H9 (cell line): Measurements from ENCODE around the gene PTGES2. TPM values are rescaled to one million over a fixed set of nuclear protein-coding genes. Genes with fewer than 3 reads are reported as not detected.

Experiments
- DNase-seq: peaks from one replicate; pipeline ENCODE4 v3.0.0-alpha.2; 2017
- H2AFZ ChIP-seq: one replicate; pipeline ENCODE4 v1.6.1; 2013; ENCODE audit warnings: mild to moderate bottlenecking, low read length, control low read depth, moderate library complexity
- H2AK5ac ChIP-seq: 2 replicates; pipeline ENCODE4 v1.6.1; 2013; ENCODE audit warnings: low read length, control low read depth, mixed read lengths; ENCODE audit not compliant: insufficient read length
- H2BK120ac ChIP-seq: one replicate; pipeline ENCODE4 v1.6.1; 2013; ENCODE audit warnings: low read depth, mild to moderate bottlenecking, low read length, control low read depth, inconsistent platforms; ENCODE audit not compliant: poor library complexity, severe bottlenecking
- H2BK12ac ChIP-seq: 2 replicates; pipeline ENCODE4 v1.6.1; 2013; ENCODE audit warnings: low read length, control low read depth, mixed read lengths, low read depth; ENCODE audit not compliant: insufficient read length
- H2BK15ac ChIP-seq: 2 replicates; pipeline ENCODE4 v1.6.1; 2013; ENCODE audit warnings: low read depth, low read length, control low read depth
- H2BK20ac ChIP-seq: one replicate; pipeline ENCODE4 v1.6.1; 2013; ENCODE audit warnings: low read depth, mild to moderate bottlenecking, low read length, control low read depth, inconsistent platforms; ENCODE audit not compliant: poor library complexity, severe bottlenecking
- H2BK5ac ChIP-seq: 2 replicates; pipeline ENCODE4 v1.6.1; 2013; ENCODE audit warnings: low read length, control low read depth, mixed read lengths; ENCODE audit not compliant: insufficient read length
- H3K14ac ChIP-seq: 2 replicates; pipeline ENCODE4 v1.6.1; 2013; ENCODE audit warnings: low read length, control low read depth; ENCODE audit not compliant: insufficient read depth
- H3K18ac ChIP-seq: 2 replicates; pipeline ENCODE4 v1.6.1; 2013; ENCODE audit warnings: low read depth, mild to moderate bottlenecking, mixed read lengths, low read length, control low read depth; ENCODE audit not compliant: insufficient read length
- H3K23ac ChIP-seq: 2 replicates; pipeline ENCODE4 v1.6.1; 2013; ENCODE audit warnings: low read length, control low read depth, mixed read lengths, low read depth; ENCODE audit not compliant: insufficient read length
- H3K23me2 ChIP-seq: 2 replicates; pipeline ENCODE4 v1.6.1; 2013; ENCODE audit warnings: low read depth, mild to moderate bottlenecking, mixed read lengths, low read length, control low read depth; ENCODE audit not compliant: insufficient read length, poor library complexity, severe bottlenecking
- H3K27ac ChIP-seq: 2 replicates; pipeline ENCODE4 v1.5.1; 2013; ENCODE audit warnings: low read length, control low read depth, mixed read lengths, low read depth; ENCODE audit not compliant: insufficient read length
- H3K27me3 ChIP-seq: 2 replicates; pipeline ENCODE4 v1.6.1; 2013; ENCODE audit warnings: low read length, control low read depth, inconsistent platforms; ENCODE audit not compliant: insufficient read depth
- H3K4ac ChIP-seq: 2 replicates; pipeline ENCODE4 v1.6.1; 2013; ENCODE audit warnings: low read depth, mild to moderate bottlenecking, control low read depth, inconsistent platforms, low read length, moderate library complexity
- H3K4me1 ChIP-seq: 2 replicates; pipeline ENCODE4 v1.6.1; 2013; ENCODE audit warnings: low read length, control low read depth, inconsistent platforms; ENCODE audit not compliant: insufficient read depth
- H3K4me2 ChIP-seq: 2 replicates; pipeline ENCODE4 v1.6.1; 2013; ENCODE audit warnings: low read length, control low read depth, mixed read lengths; ENCODE audit not compliant: insufficient read length, insufficient read depth
- H3K56ac ChIP-seq: 2 replicates; pipeline ENCODE4 v1.6.1; 2013; ENCODE audit warnings: low read depth, mild to moderate bottlenecking, mixed read lengths, low read length, control low read depth; ENCODE audit not compliant: insufficient read length
- H3K79me1 ChIP-seq: 2 replicates; pipeline ENCODE4 v1.6.1; 2013; ENCODE audit warnings: low read depth, mild to moderate bottlenecking, moderate library complexity, low read length, control low read depth, inconsistent platforms; ENCODE audit not compliant: insufficient read depth, poor library complexity, severe bottlenecking
- H3K79me2 ChIP-seq: 2 replicates; pipeline ENCODE4 v1.6.1; 2013; ENCODE audit warnings: low read length, control low read depth, inconsistent platforms; ENCODE audit not compliant: insufficient read depth
- H3K9ac ChIP-seq: 2 replicates; pipeline ENCODE4 v1.6.1; 2013; ENCODE audit warnings: low read length, control low read depth, mixed read lengths; ENCODE audit not compliant: insufficient read length; ENCODE audit errors: extremely low read depth
- H3K9me3 ChIP-seq: one replicate; pipeline ENCODE4 v1.6.1; 2013; ENCODE audit warnings: low read depth, low read length, inconsistent platforms; ENCODE audit not compliant: control insufficient read depth
- H3T11ph ChIP-seq: one replicate; pipeline ENCODE4 v1.6.1; 2013; ENCODE audit warnings: mild to moderate bottlenecking, low read length, control low read depth, inconsistent platforms
- H4K20me1 ChIP-seq: one replicate; pipeline ENCODE4 v1.6.1; 2013; ENCODE audit not compliant: control insufficient read depth, insufficient read length, insufficient read depth
- H4K5ac ChIP-seq: 2 replicates; pipeline ENCODE4 v1.6.1; 2013; ENCODE audit warnings: low read depth, mild to moderate bottlenecking, mixed read lengths, low read length, control low read depth; ENCODE audit not compliant: insufficient read length
- H4K8ac ChIP-seq: replicated peaks from 2 replicates; pipeline ENCODE4 v1.6.1; 2013; ENCODE audit warnings: low read length, control low read depth, mixed read lengths, low read depth; ENCODE audit not compliant: insufficient read length
- H4K91ac ChIP-seq: 2 replicates; pipeline ENCODE4 v1.6.1; 2013; ENCODE audit warnings: low read depth, mild to moderate bottlenecking, moderate library complexity, mixed read lengths, low read length, control low read depth; ENCODE audit not compliant: insufficient read length
- H3K27ac Mint-ChIP-seq, 3 experiments: 2 replicates in 2 of 3; 3 replicates in 1 of 3; pipeline ENCODE4 v1.8.0; 2020 to 2021; ENCODE audit warnings: mixed read lengths in 3 of 3, mild to moderate bottlenecking in 1 of 3, moderate library complexity in 1 of 3
- H3K27me3 Mint-ChIP-seq: 2 replicates; pipeline ENCODE4 v1.8.0; 2021; ENCODE audit warnings: low read depth, mild to moderate bottlenecking, moderate library complexity, mixed read lengths
- H3K36me3 Mint-ChIP-seq, 3 experiments: 2 replicates in 2 of 3; 3 replicates in 1 of 3; pipeline ENCODE4 v1.8.0; 2020 to 2021; ENCODE audit warnings: low read depth in 3 of 3, mixed read lengths in 3 of 3; ENCODE audit not compliant: insufficient read depth in 1 of 3
- H3K4me1 Mint-ChIP-seq, 2 experiments: 2 replicates each; pipeline ENCODE4 v1.8.0; 2020; ENCODE audit warnings: mixed read lengths in 2 of 2
- H3K4me3 Mint-ChIP-seq, 2 experiments: 2 replicates in 1 of 2; 3 replicates in 1 of 2; pipeline ENCODE4 v1.8.0; 2020 to 2021; ENCODE audit warnings: mild to moderate bottlenecking in 2 of 2, mixed read lengths in 2 of 2, moderate library complexity in 1 of 2
- H3K9me3 Mint-ChIP-seq, 2 experiments: 2 replicates in 1 of 2; 3 replicates in 1 of 2; pipeline ENCODE4 v1.8.0; 2020; ENCODE audit warnings: mild to moderate bottlenecking in 2 of 2, mixed read lengths in 2 of 2, moderate library complexity in 1 of 2
- WGBS: extraction: QIAGEN DNeasy Blood & Tissue Kit; methylation state at CpG from one replicate; pipeline ENCODE4 v1.1.7; 2013; ENCODE audit warnings: missing lambda C conversion rate, low lambda C conversion rate, mixed read lengths; ENCODE audit not compliant: insufficient read length; ENCODE audit errors: extremely low coverage; 5-methylcytosine and 5-hydroxymethylcytosine counted together
- total RNA-seq: library from RNA; stranded (reverse); gene quantifications from 2 replicates; pipeline ENCODE4 v1.2.1, GENCODE V29; 2021
- TF ChIP-seq, protein P1 (sequence below): fragments of 200-600 bp; sonication (generic); conservative IDR thresholded peaks from 3 replicates; pipeline ENCODE4 v1.8.0; 2021; ENCODE audit warnings: antibody characterized with exemption, mild to moderate bottlenecking

The PTGES2 gene
- total RNA-seq, 1 experiment from 2014 or later, result 63.9 TPM

DNA sequence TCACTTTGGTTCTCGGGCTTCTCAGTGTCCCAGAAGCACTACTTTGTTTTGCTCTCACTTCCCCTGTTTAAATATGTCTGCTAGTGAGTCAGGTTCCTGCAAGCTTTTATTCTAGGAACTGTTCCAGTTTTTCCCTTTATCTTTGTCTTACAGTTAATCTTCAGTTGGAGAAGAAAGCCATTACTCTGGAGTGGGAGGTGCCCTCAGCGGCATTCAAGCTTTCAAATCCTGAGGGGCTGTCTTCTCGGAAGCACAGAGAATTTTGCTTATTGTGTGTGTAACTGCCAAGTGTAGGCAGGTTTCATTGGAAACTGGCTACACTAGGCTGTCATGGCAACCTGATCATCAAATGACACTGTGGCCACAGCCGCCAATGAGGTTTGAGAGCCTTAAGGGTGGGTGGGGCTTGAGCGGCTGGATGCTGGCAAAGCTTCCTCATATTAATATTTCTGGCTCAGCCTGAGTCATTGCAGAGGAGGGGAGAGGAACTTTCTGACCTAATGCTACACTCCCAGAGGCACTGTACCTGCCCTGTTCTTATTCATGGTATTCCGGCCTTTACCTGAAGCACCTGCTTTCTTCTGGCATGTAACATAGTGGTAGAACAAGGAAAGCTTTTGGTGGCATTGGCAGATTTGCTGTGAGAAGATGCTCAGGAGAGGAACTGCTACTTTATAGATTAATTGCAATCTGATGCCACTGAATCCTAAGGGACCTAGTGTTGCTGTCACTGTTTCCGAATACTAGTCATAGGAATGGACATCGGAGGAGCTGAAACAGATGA lies 33.2 kb downstream of the PTGES2 start:
- H3K4me1 Mint-ChIP-seq, result peaks cover 43 to 45% of the 10 kb centered on the region in 2 experiments
- no peak overlapping the region for H3T11ph ChIP-seq
- no peak overlapping the region for H2BK20ac ChIP-seq
- no peaks in the 10 kb centered on the region for H4K20me1 ChIP-seq
- H3K27me3 Mint-ChIP-seq, result no peaks in the 10 kb centered on the region
- no CpG with 5 or more reads among the region's 8 CpGs for WGBS
- H3K4me1 ChIP-seq, result peaks cover 5% of the 10 kb centered on the region; the same call in 1 of the 2 replicates
- H3K79me2 ChIP-seq, result peaks cover 5% of the 10 kb centered on the region; the same call in 1 of the 2 replicates
- H4K5ac ChIP-seq, result no peak overlapping the region
- peaks cover 8% of the 10 kb centered on the region for H3K79me1 ChIP-seq
- peak; percentile 73 for DNase-seq
- no peaks in the 10 kb centered on the region for H3K9me3 ChIP-seq
- H2AK5ac ChIP-seq, result no peak overlapping the region
- H4K8ac ChIP-seq, result no peak overlapping the region
- no peak overlapping the region for H2BK15ac ChIP-seq
- H3K4ac ChIP-seq, result no peak overlapping the region; the same call in 1 of the 2 replicates
- H3K27ac Mint-ChIP-seq, result peak overlapping the region; percentile 59 to 98 (median 90); a peak in 5 of 7 replicates
- H3K27me3 ChIP-seq, result no peaks in the 10 kb centered on the region
- no peak overlapping the region for H3K9ac ChIP-seq
- H2BK12ac ChIP-seq, result no peak overlapping the region
- no peak overlapping the region for H3K4me3 Mint-ChIP-seq
- H2BK120ac ChIP-seq, result peak overlapping the region; percentile 56
- peak overlapping the region; percentile 87 for H3K18ac ChIP-seq
- peaks cover 10% of the 10 kb centered on the region for H3K23me2 ChIP-seq
- no peak overlapping the region for H2BK5ac ChIP-seq
- no peak overlapping the region for H3K56ac ChIP-seq
- no peak overlapping the region for H4K91ac ChIP-seq
- TF ChIP-seq, protein P1, sequence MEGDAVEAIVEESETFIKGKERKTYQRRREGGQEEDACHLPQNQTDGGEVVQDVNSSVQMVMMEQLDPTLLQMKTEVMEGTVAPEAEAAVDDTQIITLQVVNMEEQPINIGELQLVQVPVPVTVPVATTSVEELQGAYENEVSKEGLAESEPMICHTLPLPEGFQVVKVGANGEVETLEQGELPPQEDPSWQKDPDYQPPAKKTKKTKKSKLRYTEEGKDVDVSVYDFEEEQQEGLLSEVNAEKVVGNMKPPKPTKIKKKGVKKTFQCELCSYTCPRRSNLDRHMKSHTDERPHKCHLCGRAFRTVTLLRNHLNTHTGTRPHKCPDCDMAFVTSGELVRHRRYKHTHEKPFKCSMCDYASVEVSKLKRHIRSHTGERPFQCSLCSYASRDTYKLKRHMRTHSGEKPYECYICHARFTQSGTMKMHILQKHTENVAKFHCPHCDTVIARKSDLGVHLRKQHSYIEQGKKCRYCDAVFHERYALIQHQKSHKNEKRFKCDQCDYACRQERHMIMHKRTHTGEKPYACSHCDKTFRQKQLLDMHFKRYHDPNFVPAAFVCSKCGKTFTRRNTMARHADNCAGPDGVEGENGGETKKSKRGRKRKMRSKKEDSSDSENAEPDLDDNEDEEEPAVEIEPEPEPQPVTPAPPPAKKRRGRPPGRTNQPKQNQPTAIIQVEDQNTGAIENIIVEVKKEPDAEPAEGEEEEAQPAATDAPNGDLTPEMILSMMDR, result no peak
- H3K9me3 Mint-ChIP-seq, result no peaks in the 10 kb centered on the region
- H3K23ac ChIP-seq, result no peak overlapping the region
- no peak overlapping the region for H3K27ac ChIP-seq
- H3K36me3 Mint-ChIP-seq, result peaks cover 0 to 1% (median 0%) of the 10 kb centered on the region in 3 experiments; a peak in 2 of 7 replicates
- H3K4me2 ChIP-seq, result no peak overlapping the region
- H3K14ac ChIP-seq, result no peak overlapping the region; the same call in 1 of the 2 replicates
- no peak overlapping the region for H2AFZ ChIP-seq
